T-helper 1 cell treated with Interleukin-12 subunit alpha and Interleukin-12 subunit beta and Interleukin-4 antibody, amounts not matched to agents 30 ng/mL and 1 ng/mL, for 36 hours (primary cell): Measurements from ENCODE around the gene ABITRAM. TPM values are rescaled to one million over a fixed set of nuclear protein-coding genes. Genes with fewer than 3 reads are reported as not detected.
"Not testable (repeated sequence)": the region's sequence is repeated elsewhere in the genome, so short reads cannot be mapped to it uniquely, and the experiment has no call there.

Source experiments
- intact Hi-C: fragments of 100-400 bp; cut with micrococcal nuclease; formaldehyde crosslinking; loops from one replicate; pipeline ENCODE4 v1.15.1; 2024
- total RNA-seq: library from RNA; stranded (reverse); gene quantifications from 2 replicates; pipeline ENCODE4 v1.2.3, GENCODE V29; 2022

Gene ABITRAM
- total RNA-seq, 1 donor from 2014 or later, result 11.1 TPM

GRCh38 chr9:108924466-108924865, 9.7 kb upstream of the ABITRAM start:
- intact Hi-C loops, result no loop called here

- intact Hi-C loops, result no loop called here
Measured at GRCh38 chr9:108928386-108928785, 5.8 kb upstream of the ABITRAM start.

- intact Hi-C loops, result loop anchor here (10.0 kb wide), 1 partner anchor 952 kb away; no protein-coding TSS in a partner anchor
Measured at GRCh38 chr9:108933231-108933717, 926 bp upstream of the ABITRAM start.

- intact Hi-C loops, result loop anchor here (1.0 to 10.0 kb wide), 13 partner anchors 79 to 1651 kb away; partner anchors contain the start of genes CTNNAL1, EPB41L4B, RAD23B and TXN
Measured at GRCh38 chr9:108933718-108934322, 380 bp upstream of the ABITRAM start, which contains the start of gene ELP1. ELP1 (minus strand) TSS chr9:108934124; CDS start chr9:108931146, 2,978 bp downstream.

- intact Hi-C loops, result loop anchor here (10.0 kb wide), 1 partner anchor 947 kb away; no protein-coding TSS in a partner anchor
Measured at GRCh38 chr9:108937561-108938305, 3.5 kb downstream of the ABITRAM start.

GRCh38 chr9:108939975-108940374, 5.8 kb downstream of the ABITRAM start:
- intact Hi-C loops, result loop anchor here (10.0 kb wide), 1 partner anchor 945 kb away; no protein-coding TSS in a partner anchor

- intact Hi-C loops, result loop anchor here (5.0 kb wide), 2 partner anchors 483 to 1483 kb away; no protein-coding TSS in a partner anchor
Measured at GRCh38 chr9:108950168-108950567, 16.0 kb downstream of the ABITRAM start.

DNA sequence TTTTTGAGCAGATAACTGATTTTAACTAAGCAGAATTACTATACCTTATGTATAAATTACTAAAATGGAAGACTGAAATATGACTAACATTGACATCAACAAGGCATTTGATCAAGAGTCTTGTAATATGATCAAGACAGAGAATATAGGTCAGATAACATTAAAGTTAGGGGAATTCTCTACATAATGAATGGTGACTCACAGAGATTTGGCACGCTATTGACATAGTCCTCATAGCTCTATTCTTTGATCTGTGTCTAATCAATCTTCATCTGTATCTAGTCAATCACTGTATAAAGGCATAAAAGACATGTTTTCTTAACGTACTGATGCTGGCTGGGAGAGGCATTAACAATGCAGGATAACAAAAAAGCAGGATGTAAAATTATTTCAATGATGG, 17.4 kb downstream of the ABITRAM start:
- intact Hi-C loops, result loop anchor here (5.0 kb wide), 2 partner anchors 484 to 1484 kb away; no protein-coding TSS in a partner anchor

- intact Hi-C loops, result loop anchor here (1.0 to 5.0 kb wide), 4 partner anchors 103 to 1487 kb away; no protein-coding TSS in a partner anchor
Measured at GRCh38 chr9:108953983-108954574, 19.9 kb downstream of the ABITRAM start.

DNA sequence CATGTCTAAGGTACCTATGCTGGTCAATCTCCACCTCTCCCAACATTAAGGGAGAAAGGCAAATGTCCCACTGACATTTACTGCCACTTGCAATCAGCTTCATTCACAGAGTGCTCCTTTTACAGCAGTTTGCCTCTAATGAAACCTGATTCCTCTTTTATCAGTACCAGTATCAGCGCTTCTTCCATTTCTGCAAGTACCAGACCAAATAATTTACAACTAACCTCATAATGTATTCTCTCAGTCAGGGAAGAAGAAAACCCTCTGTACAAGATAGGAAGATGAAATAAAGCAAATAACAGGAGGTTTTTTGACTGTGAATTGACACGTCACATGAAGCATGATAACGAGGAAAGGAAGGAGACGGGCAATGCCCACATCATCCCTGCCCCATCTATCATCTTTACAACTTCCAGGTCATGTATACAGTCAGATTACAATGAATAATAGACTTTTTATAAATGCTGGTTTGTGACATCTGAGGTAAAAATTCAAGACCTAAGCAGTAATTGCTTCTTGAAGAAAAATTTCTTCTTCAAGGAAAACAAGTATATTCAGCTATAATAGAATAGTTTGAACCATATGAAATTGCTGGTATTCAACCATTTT, 21.9 kb downstream of the ABITRAM start:
- intact Hi-C loops, result no loop called here

GRCh38 chr9:108956631-108957026, 22.4 kb downstream of the ABITRAM start:
- intact Hi-C loops, result no loop called here

DNA sequence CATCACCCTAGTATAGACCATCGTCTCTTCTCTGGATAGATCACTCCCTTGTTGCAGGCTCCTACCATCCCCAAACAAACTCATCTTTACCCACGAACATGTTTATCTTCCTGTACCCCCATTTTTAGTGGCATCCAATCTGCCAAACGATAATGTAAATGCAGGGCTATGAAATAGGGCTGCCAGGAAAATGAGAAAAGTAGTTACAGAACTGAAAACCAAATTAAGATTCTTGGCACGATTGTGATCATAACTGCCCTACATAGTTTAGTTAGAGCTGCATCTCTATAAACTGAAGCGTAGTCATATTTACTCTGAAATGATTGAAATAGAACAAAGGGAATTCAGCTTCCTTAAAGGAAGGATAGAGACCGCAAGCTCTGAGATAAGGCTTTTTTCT, 26.1 kb downstream of the ABITRAM start:
- intact Hi-C loops, result no loop called here

GRCh38 chr9:108961151-108961550, 27.0 kb downstream of the ABITRAM start:
- intact Hi-C loops, result no loop called here

- intact Hi-C loops, result no loop called here
Measured at GRCh38 chr9:108963459-108964143, 29.4 kb downstream of the ABITRAM start.

GRCh38 chr9:108967916-108968315, 33.7 kb downstream of the ABITRAM start:
- intact Hi-C loops, result no loop called here

DNA sequence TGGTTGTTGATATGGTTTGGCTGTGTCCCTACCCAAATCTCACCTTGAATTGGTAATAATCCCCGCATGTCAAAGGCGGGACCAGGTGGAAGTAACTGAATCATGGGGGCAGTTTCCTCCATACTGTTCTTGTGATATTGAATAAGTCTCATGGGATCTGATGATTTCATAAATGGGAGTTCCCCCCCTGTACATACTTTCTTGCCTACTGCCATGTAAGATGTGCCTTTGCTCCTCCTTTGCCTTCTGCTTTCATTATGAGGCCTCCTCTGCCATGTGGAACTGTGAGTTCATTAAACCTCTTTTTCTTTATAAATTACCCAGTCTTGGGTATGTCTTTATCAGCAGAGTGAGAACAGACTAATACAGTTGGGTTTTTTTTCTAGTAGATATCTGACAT, 37.2 kb downstream of the ABITRAM start:
- intact Hi-C loops, result not testable (repeated sequence)

DNA sequence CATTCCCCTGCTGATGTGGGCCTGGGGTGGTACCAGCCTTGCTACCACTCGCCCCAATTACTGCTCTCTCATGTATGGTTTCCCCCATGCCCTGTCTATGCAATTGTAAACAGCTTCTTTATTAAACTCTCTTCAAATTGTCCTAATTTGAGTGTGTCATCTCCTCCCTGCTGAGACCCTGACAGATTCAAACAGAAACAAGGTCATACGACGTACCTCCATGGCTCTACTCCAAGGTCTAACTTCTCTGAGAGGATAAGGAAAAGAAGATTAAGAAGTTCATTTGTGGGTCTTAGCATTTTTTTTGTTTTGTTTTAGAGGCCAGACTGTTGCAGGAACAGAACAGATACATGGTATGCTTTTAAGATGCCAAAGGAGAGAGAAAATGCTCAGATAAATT, 38.0 kb downstream of the ABITRAM start:
- intact Hi-C loops, result no loop called here

GRCh38 chr9:108972626-108973209, 38.5 kb downstream of the ABITRAM start:
- intact Hi-C loops, result no loop called here

GRCh38 chr9:108973895-108974294, 39.7 kb downstream of the ABITRAM start:
- intact Hi-C loops, result no loop called here

DNA sequence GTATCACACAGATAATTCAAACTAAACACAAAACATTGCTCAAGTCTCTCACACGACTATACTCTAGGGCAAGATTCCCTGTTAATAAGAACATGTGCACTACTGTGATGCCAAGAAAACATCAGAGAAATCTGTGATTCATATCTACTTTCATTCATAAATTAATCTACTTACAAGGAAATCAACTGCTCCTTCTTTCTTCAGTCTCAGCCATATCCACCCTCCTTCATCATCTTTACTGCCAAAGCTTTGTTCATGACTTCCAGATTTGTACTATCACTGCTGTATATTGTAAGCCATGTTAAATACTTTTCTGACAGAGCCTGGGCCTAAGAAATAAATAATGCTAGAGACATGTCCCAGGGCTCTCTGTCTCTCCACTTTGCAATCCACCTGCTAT, 44.0 kb downstream of the ABITRAM start:
- intact Hi-C loops, result no loop called here
